ENCODE results near the gene ZDHHC14.

DNA sequence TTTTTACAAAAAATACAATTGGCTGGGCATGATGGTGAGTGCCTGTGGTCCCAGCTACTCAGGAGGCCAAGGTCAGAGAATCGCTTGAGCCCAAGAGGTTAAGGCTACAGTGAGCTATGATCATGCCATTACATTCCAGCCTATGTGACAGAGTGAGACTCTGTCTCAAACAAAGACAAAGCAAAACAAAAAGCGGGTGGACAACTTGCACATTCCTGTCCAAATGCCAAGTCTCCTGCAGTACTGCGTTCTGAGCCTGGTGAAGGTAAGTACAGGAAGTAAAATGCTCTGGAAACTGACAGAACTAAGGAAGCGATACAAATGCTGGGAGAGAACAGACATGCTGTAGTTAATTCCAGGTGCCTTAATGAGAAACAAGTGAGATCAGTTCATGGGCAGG lies 37.3 kb upstream of the ZDHHC14 start:
- TF ChIP-seq, protein P1, sequence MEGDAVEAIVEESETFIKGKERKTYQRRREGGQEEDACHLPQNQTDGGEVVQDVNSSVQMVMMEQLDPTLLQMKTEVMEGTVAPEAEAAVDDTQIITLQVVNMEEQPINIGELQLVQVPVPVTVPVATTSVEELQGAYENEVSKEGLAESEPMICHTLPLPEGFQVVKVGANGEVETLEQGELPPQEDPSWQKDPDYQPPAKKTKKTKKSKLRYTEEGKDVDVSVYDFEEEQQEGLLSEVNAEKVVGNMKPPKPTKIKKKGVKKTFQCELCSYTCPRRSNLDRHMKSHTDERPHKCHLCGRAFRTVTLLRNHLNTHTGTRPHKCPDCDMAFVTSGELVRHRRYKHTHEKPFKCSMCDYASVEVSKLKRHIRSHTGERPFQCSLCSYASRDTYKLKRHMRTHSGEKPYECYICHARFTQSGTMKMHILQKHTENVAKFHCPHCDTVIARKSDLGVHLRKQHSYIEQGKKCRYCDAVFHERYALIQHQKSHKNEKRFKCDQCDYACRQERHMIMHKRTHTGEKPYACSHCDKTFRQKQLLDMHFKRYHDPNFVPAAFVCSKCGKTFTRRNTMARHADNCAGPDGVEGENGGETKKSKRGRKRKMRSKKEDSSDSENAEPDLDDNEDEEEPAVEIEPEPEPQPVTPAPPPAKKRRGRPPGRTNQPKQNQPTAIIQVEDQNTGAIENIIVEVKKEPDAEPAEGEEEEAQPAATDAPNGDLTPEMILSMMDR (IDR thresholded peaks at IDR 0.05), result no peak
- TF ChIP-seq ZFX (IDR thresholded peaks at IDR 0.05; ENCODE audit: borderline replicate concordance), result no peak

Measured in 22Rv1 (cell line).